H9 (cell line): Measurements from ENCODE around the gene CNGA4. TPM values are rescaled to one million over a fixed set of nuclear protein-coding genes. Genes with fewer than 3 reads are reported as not detected.

Experiments used
- DNase-seq: peaks from one replicate; pipeline ENCODE4 v3.0.0-alpha.2; 2017
- H2AFZ ChIP-seq: one replicate; pipeline ENCODE4 v1.6.1; 2013; ENCODE audit warnings: mild to moderate bottlenecking, low read length, control low read depth, moderate library complexity
- H2AK5ac ChIP-seq: 2 replicates; pipeline ENCODE4 v1.6.1; 2013; ENCODE audit warnings: low read length, control low read depth, mixed read lengths; ENCODE audit not compliant: insufficient read length
- H2BK120ac ChIP-seq: one replicate; pipeline ENCODE4 v1.6.1; 2013; ENCODE audit warnings: low read depth, mild to moderate bottlenecking, low read length, control low read depth, inconsistent platforms; ENCODE audit not compliant: poor library complexity, severe bottlenecking
- H2BK12ac ChIP-seq: 2 replicates; pipeline ENCODE4 v1.6.1; 2013; ENCODE audit warnings: low read length, control low read depth, mixed read lengths, low read depth; ENCODE audit not compliant: insufficient read length
- H2BK15ac ChIP-seq: 2 replicates; pipeline ENCODE4 v1.6.1; 2013; ENCODE audit warnings: low read depth, low read length, control low read depth
- H2BK20ac ChIP-seq: one replicate; pipeline ENCODE4 v1.6.1; 2013; ENCODE audit warnings: low read depth, mild to moderate bottlenecking, low read length, control low read depth, inconsistent platforms; ENCODE audit not compliant: poor library complexity, severe bottlenecking
- H2BK5ac ChIP-seq: 2 replicates; pipeline ENCODE4 v1.6.1; 2013; ENCODE audit warnings: low read length, control low read depth, mixed read lengths; ENCODE audit not compliant: insufficient read length
- H3K14ac ChIP-seq: 2 replicates; pipeline ENCODE4 v1.6.1; 2013; ENCODE audit warnings: low read length, control low read depth; ENCODE audit not compliant: insufficient read depth
- H3K18ac ChIP-seq: 2 replicates; pipeline ENCODE4 v1.6.1; 2013; ENCODE audit warnings: low read depth, mild to moderate bottlenecking, mixed read lengths, low read length, control low read depth; ENCODE audit not compliant: insufficient read length
- H3K23ac ChIP-seq: 2 replicates; pipeline ENCODE4 v1.6.1; 2013; ENCODE audit warnings: low read length, control low read depth, mixed read lengths, low read depth; ENCODE audit not compliant: insufficient read length
- H3K23me2 ChIP-seq: 2 replicates; pipeline ENCODE4 v1.6.1; 2013; ENCODE audit warnings: low read depth, mild to moderate bottlenecking, mixed read lengths, low read length, control low read depth; ENCODE audit not compliant: insufficient read length, poor library complexity, severe bottlenecking
- H3K27ac ChIP-seq: 2 replicates; pipeline ENCODE4 v1.5.1; 2013; ENCODE audit warnings: low read length, control low read depth, mixed read lengths, low read depth; ENCODE audit not compliant: insufficient read length
- H3K27me3 ChIP-seq: 2 replicates; pipeline ENCODE4 v1.6.1; 2013; ENCODE audit warnings: low read length, control low read depth, inconsistent platforms; ENCODE audit not compliant: insufficient read depth
- H3K4ac ChIP-seq: 2 replicates; pipeline ENCODE4 v1.6.1; 2013; ENCODE audit warnings: low read depth, mild to moderate bottlenecking, control low read depth, inconsistent platforms, low read length, moderate library complexity
- H3K4me1 ChIP-seq: 2 replicates; pipeline ENCODE4 v1.6.1; 2013; ENCODE audit warnings: low read length, control low read depth, inconsistent platforms; ENCODE audit not compliant: insufficient read depth
- H3K4me2 ChIP-seq: 2 replicates; pipeline ENCODE4 v1.6.1; 2013; ENCODE audit warnings: low read length, control low read depth, mixed read lengths; ENCODE audit not compliant: insufficient read length, insufficient read depth
- H3K56ac ChIP-seq: 2 replicates; pipeline ENCODE4 v1.6.1; 2013; ENCODE audit warnings: low read depth, mild to moderate bottlenecking, mixed read lengths, low read length, control low read depth; ENCODE audit not compliant: insufficient read length
- H3K79me1 ChIP-seq: 2 replicates; pipeline ENCODE4 v1.6.1; 2013; ENCODE audit warnings: low read depth, mild to moderate bottlenecking, moderate library complexity, low read length, control low read depth, inconsistent platforms; ENCODE audit not compliant: insufficient read depth, poor library complexity, severe bottlenecking
- H3K79me2 ChIP-seq: 2 replicates; pipeline ENCODE4 v1.6.1; 2013; ENCODE audit warnings: low read length, control low read depth, inconsistent platforms; ENCODE audit not compliant: insufficient read depth
- H3K9ac ChIP-seq: 2 replicates; pipeline ENCODE4 v1.6.1; 2013; ENCODE audit warnings: low read length, control low read depth, mixed read lengths; ENCODE audit not compliant: insufficient read length; ENCODE audit errors: extremely low read depth
- H3K9me3 ChIP-seq: one replicate; pipeline ENCODE4 v1.6.1; 2013; ENCODE audit warnings: low read depth, low read length, inconsistent platforms; ENCODE audit not compliant: control insufficient read depth
- H3T11ph ChIP-seq: one replicate; pipeline ENCODE4 v1.6.1; 2013; ENCODE audit warnings: mild to moderate bottlenecking, low read length, control low read depth, inconsistent platforms
- H4K20me1 ChIP-seq: one replicate; pipeline ENCODE4 v1.6.1; 2013; ENCODE audit not compliant: control insufficient read depth, insufficient read length, insufficient read depth
- H4K5ac ChIP-seq: 2 replicates; pipeline ENCODE4 v1.6.1; 2013; ENCODE audit warnings: low read depth, mild to moderate bottlenecking, mixed read lengths, low read length, control low read depth; ENCODE audit not compliant: insufficient read length
- H4K8ac ChIP-seq: replicated peaks from 2 replicates; pipeline ENCODE4 v1.6.1; 2013; ENCODE audit warnings: low read length, control low read depth, mixed read lengths, low read depth; ENCODE audit not compliant: insufficient read length
- H4K91ac ChIP-seq: 2 replicates; pipeline ENCODE4 v1.6.1; 2013; ENCODE audit warnings: low read depth, mild to moderate bottlenecking, moderate library complexity, mixed read lengths, low read length, control low read depth; ENCODE audit not compliant: insufficient read length
- H3K27ac Mint-ChIP-seq, 3 experiments: 2 replicates in 2 of 3; 3 replicates in 1 of 3; pipeline ENCODE4 v1.8.0; 2020 to 2021; ENCODE audit warnings: mixed read lengths in 3 of 3, mild to moderate bottlenecking in 1 of 3, moderate library complexity in 1 of 3
- H3K27me3 Mint-ChIP-seq: 2 replicates; pipeline ENCODE4 v1.8.0; 2021; ENCODE audit warnings: low read depth, mild to moderate bottlenecking, moderate library complexity, mixed read lengths
- H3K36me3 Mint-ChIP-seq, 3 experiments: 2 replicates in 2 of 3; 3 replicates in 1 of 3; pipeline ENCODE4 v1.8.0; 2020 to 2021; ENCODE audit warnings: low read depth in 3 of 3, mixed read lengths in 3 of 3; ENCODE audit not compliant: insufficient read depth in 1 of 3
- H3K4me1 Mint-ChIP-seq, 2 experiments: 2 replicates each; pipeline ENCODE4 v1.8.0; 2020; ENCODE audit warnings: mixed read lengths in 2 of 2
- H3K4me3 Mint-ChIP-seq, 2 experiments: 2 replicates in 1 of 2; 3 replicates in 1 of 2; pipeline ENCODE4 v1.8.0; 2020 to 2021; ENCODE audit warnings: mild to moderate bottlenecking in 2 of 2, mixed read lengths in 2 of 2, moderate library complexity in 1 of 2
- H3K9me3 Mint-ChIP-seq, 2 experiments: 2 replicates in 1 of 2; 3 replicates in 1 of 2; pipeline ENCODE4 v1.8.0; 2020; ENCODE audit warnings: mild to moderate bottlenecking in 2 of 2, mixed read lengths in 2 of 2, moderate library complexity in 1 of 2
- CTCF ChIP-seq: fragments of 200-600 bp; sonication (generic); conservative IDR thresholded peaks from 3 replicates; pipeline ENCODE4 v1.8.0; 2021; ENCODE audit warnings: antibody characterized with exemption, mild to moderate bottlenecking
- WGBS: extraction: QIAGEN DNeasy Blood & Tissue Kit; methylation state at CpG from one replicate; pipeline ENCODE4 v1.1.7; 2013; ENCODE audit warnings: missing lambda C conversion rate, low lambda C conversion rate, mixed read lengths; ENCODE audit not compliant: insufficient read length; ENCODE audit errors: extremely low coverage; 5-methylcytosine and 5-hydroxymethylcytosine counted together
- total RNA-seq: library from RNA; stranded (reverse); gene quantifications from 2 replicates; pipeline ENCODE4 v1.2.1, GENCODE V29; 2021

Gene CNGA4
- total RNA-seq, 1 experiment from 2014 or later: 0.11 TPM

GRCh38 chr11:6240139-6240538 lies 1.2 kb downstream of the CNGA4 start:
- Histone ChIP-seq H3K14ac (no peak overlapping the region), H3K4me2 (no peak overlapping the region), H2AK5ac (no peak overlapping the region), H3K79me2 (no peaks in the 10 kb centered on the region), H3K4ac (no peak overlapping the region), H3K18ac (no peak overlapping the region), H2BK20ac (no peak overlapping the region), H3T11ph (no peak overlapping the region), H3K9ac (no peak overlapping the region), H3K79me1 (no peaks in the 10 kb centered on the region), H2BK12ac (no peak overlapping the region), H2BK120ac (no peak overlapping the region), H3K9me3 (no peaks in the 10 kb centered on the region), H3K27me3 (no peaks in the 10 kb centered on the region), H3K23ac (no peak overlapping the region), H2BK5ac (no peak overlapping the region), H3K23me2 (no peaks in the 10 kb centered on the region), H4K20me1 (no peaks in the 10 kb centered on the region), H3K27ac (no peak overlapping the region), H4K5ac (no peak overlapping the region), H4K91ac (no peak overlapping the region), H2BK15ac (no peak overlapping the region), H3K4me1 (no peaks in the 10 kb centered on the region; the same call in 1 of the 2 replicates), H3K56ac (no peak overlapping the region), H4K8ac (no peak overlapping the region), H2AFZ (no peak overlapping the region)
- Mint-ChIP-seq H3K9me3 (no peaks in the 10 kb centered on the region), H3K4me1 (peaks cover 11 to 17% of the 10 kb centered on the region in 2 experiments), H3K4me3 (no peak overlapping the region), H3K27me3 (peaks cover 16% of the 10 kb centered on the region), H3K27ac (no peak overlapping the region), H3K36me3 (no peaks in the 10 kb centered on the region)
- no peak for DNase-seq
- TF ChIP-seq CTCF: no peak
- WGBS: no CpG with 5 or more reads among the region's 28 CpGs
